Measurements from ENCODE around the gene TUFM.

GRCh38 chr16:28876019-28876659, 30.0 kb upstream of the TUFM start:
- TF ChIP-seq, protein P1, sequence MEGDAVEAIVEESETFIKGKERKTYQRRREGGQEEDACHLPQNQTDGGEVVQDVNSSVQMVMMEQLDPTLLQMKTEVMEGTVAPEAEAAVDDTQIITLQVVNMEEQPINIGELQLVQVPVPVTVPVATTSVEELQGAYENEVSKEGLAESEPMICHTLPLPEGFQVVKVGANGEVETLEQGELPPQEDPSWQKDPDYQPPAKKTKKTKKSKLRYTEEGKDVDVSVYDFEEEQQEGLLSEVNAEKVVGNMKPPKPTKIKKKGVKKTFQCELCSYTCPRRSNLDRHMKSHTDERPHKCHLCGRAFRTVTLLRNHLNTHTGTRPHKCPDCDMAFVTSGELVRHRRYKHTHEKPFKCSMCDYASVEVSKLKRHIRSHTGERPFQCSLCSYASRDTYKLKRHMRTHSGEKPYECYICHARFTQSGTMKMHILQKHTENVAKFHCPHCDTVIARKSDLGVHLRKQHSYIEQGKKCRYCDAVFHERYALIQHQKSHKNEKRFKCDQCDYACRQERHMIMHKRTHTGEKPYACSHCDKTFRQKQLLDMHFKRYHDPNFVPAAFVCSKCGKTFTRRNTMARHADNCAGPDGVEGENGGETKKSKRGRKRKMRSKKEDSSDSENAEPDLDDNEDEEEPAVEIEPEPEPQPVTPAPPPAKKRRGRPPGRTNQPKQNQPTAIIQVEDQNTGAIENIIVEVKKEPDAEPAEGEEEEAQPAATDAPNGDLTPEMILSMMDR (conservative IDR thresholded peaks at IDR 0.05), result no peak
- no peak for TF ChIP-seq EZH2 (IDR thresholded peaks at IDR 0.05; ENCODE audit: low read depth)

All from PC-9 (cell line).